Lower leg skin (tissue), 3 donors: ENCODE measurements around the gene C18orf63.

Source experiments
- POLR2A ChIP-seq, 2 donors: fragments of 450-650 bp; IDR thresholded peaks; one replicate each; pipeline ENCODE4 v1.6.1; 2016 to 2017; ENCODE audit warnings: antibody characterized with exemption in 2 of 2, mild to moderate bottlenecking in 1 of 2, moderate library complexity in 1 of 2
- TF ChIP-seq, protein P1 (sequence below), 3 donors: fragments of 450-650 bp; IDR thresholded peaks; one replicate each; pipeline ENCODE4 v1.5.1; 2016; ENCODE audit warnings: antibody characterized with exemption in 3 of 3, mild to moderate bottlenecking in 3 of 3, moderate library complexity in 2 of 3

DNA sequence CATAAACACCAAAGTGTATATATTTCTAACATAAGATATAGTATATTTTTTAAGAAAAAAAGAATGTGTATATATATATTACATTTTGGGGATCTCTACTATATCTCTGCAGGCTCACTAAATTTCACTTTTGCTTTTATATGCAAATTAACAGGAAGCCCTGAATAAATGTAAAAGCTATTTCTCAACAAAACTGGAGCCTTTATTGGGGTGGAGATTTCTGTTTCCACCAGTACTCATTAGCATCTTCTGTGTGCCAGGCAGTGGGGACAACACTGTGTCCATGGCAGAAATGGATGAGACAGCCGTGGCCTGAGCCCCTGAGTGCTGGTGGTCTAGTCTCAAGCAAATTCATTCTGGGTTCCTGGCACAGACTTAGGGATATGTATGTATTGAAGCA is 41.3 kb downstream of the C18orf63 start:
- no peak for TF ChIP-seq POLR2A (IDR thresholded peaks at IDR 0.05)
- TF ChIP-seq, protein P1, sequence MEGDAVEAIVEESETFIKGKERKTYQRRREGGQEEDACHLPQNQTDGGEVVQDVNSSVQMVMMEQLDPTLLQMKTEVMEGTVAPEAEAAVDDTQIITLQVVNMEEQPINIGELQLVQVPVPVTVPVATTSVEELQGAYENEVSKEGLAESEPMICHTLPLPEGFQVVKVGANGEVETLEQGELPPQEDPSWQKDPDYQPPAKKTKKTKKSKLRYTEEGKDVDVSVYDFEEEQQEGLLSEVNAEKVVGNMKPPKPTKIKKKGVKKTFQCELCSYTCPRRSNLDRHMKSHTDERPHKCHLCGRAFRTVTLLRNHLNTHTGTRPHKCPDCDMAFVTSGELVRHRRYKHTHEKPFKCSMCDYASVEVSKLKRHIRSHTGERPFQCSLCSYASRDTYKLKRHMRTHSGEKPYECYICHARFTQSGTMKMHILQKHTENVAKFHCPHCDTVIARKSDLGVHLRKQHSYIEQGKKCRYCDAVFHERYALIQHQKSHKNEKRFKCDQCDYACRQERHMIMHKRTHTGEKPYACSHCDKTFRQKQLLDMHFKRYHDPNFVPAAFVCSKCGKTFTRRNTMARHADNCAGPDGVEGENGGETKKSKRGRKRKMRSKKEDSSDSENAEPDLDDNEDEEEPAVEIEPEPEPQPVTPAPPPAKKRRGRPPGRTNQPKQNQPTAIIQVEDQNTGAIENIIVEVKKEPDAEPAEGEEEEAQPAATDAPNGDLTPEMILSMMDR (IDR thresholded peaks at IDR 0.05): no peak
